GM10847 (cell line): ENCODE measurements around the gene SDSL.

ENCODE experiments used
- POLR2A ChIP-seq: IDR thresholded peaks from 2 replicates; pipeline ENCODE4 v1.6.1; 2011; ENCODE audit not compliant: insufficient read length; ENCODE audit errors: extremely low read depth

SDSL gene

DNA sequence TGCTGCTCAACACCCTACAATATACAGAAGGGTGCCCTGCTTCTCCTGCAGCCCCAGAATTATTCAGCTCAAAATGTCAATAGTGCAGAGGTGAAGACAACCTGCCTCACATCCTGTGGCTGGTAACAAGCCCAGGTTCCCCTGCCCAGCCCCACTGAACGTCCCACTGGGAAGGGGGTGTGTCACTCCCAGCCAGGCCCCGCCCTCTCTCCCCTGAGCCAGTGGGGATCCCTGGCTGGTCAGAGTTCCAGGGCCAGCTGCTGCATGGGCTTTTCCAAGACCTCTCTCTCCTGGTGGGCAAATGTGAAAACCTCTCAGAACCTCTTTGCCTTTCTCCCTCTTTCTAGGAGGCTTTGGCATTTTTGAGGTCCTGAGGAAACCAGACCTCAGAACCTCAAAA is 63.1 kb downstream of the SDSL start:
- TF ChIP-seq POLR2A: no peak

DNA sequence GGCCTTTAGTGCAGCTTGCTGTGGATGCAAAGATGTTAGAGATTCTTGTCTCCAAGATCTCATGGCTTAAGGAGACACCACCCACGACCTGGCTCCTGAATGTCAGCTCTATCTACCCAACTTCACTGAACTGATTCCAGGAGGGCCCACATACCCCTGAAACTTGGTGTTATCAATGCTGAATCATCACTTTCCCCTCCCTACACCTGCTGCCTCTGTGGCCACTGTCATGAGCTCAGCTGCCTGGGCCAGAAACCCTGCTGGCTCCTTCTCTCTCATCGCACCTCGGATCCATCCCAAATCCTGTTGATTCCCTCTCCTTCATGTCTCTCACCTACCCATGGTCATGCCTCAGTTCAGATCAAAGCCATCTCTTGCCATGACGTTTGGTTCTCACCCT is 64.5 kb downstream of the SDSL start:
- no peak for TF ChIP-seq POLR2A
